ENCODE results near the gene EEF1A1.
"Not testable (repeated sequence)": the region's sequence is repeated elsewhere in the genome, so short reads cannot be mapped to it uniquely, and the experiment has no call there.

Gene EEF1A1

GRCh38 chr6:73542891-73543290 lies 22.1 kb upstream of the EEF1A1 start:
- ATAC-seq = no peak

GRCh38 chr6:73542481-73542880 lies 21.6 kb upstream of the EEF1A1 start:
- ATAC-seq = not testable (repeated sequence)

More at GRCh38 chr6:73542891-73543290, 22.1 kb upstream of the EEF1A1 start:
- no peak for TF ChIP-seq CREB5 (CRISPR knock-in tag; IDR thresholded peaks at IDR 0.05; ENCODE audit: low read depth)
- no peak for TF ChIP-seq SNAI2 (CRISPR knock-in tag; IDR thresholded peaks at IDR 0.05)

GRCh38 chr6:73538116-73538779 lies 17.4 kb upstream of the EEF1A1 start:
- TF ChIP-seq TOX (CRISPR knock-in tag; IDR thresholded peaks at IDR 0.05; ENCODE audit: borderline replicate concordance) (no peak), ZNF8 (CRISPR knock-in tag; IDR thresholded peaks at IDR 0.05) (no peak), ZFP3 (CRISPR knock-in tag; IDR thresholded peaks at IDR 0.05) (no peak), RARB (CRISPR knock-in tag; IDR thresholded peaks at IDR 0.05) (no peak)
- ATAC-seq = no peak

- TF ChIP-seq SNAI2 (CRISPR knock-in tag; IDR thresholded peaks at IDR 0.05) (no peak), PATZ1 (CRISPR knock-in tag; IDR thresholded peaks at IDR 0.05; ENCODE audit: borderline replicate concordance) (no peak), ZNF70 (CRISPR knock-in tag; IDR thresholded peaks at IDR 0.05) (no peak), ARNTL (CRISPR knock-in tag; IDR thresholded peaks at IDR 0.05; ENCODE audit: borderline replicate concordance, low read depth) (no peak), POU6F1 (CRISPR knock-in tag; IDR thresholded peaks at IDR 0.05; ENCODE audit: borderline replicate concordance, low read depth) (no peak), CSDC2 (CRISPR knock-in tag; IDR thresholded peaks at IDR 0.05) (no peak), PPARA (CRISPR knock-in tag; IDR thresholded peaks at IDR 0.05; ENCODE audit: borderline replicate concordance) (no peak), ZFP30 (CRISPR knock-in tag; IDR thresholded peaks at IDR 0.05) (no peak), CSRNP3 (CRISPR knock-in tag; IDR thresholded peaks at IDR 0.05) (no peak)
- no peak for ATAC-seq
Measured at GRCh38 chr6:73537677-73538076, 16.8 kb upstream of the EEF1A1 start.

GRCh38 chr6:73534628-73535027 lies 13.8 kb upstream of the EEF1A1 start:
- ATAC-seq = no peak
- no peak for TF ChIP-seq TCF4 (CRISPR knock-in tag; IDR thresholded peaks at IDR 0.05; ENCODE audit: borderline replicate concordance)
- TF ChIP-seq TOX (CRISPR knock-in tag; IDR thresholded peaks at IDR 0.05; ENCODE audit: borderline replicate concordance) = no peak
- no peak for TF ChIP-seq ZNF8 (CRISPR knock-in tag; IDR thresholded peaks at IDR 0.05)
- TF ChIP-seq ZNF565 (CRISPR knock-in tag; conservative IDR thresholded peaks at IDR 0.05; ENCODE audit: low read depth) = no peak
- no peak for TF ChIP-seq ISL1 (CRISPR knock-in tag; IDR thresholded peaks at IDR 0.05)
- no peak for TF ChIP-seq ESRRG (CRISPR knock-in tag; IDR thresholded peaks at IDR 0.05)
- TF ChIP-seq POU6F1 (CRISPR knock-in tag; IDR thresholded peaks at IDR 0.05; ENCODE audit: borderline replicate concordance, low read depth) = no peak
- no peak for TF ChIP-seq ARNTL (CRISPR knock-in tag; IDR thresholded peaks at IDR 0.05; ENCODE audit: borderline replicate concordance, low read depth)
